ENCODE measurements around the gene ERGIC2. TPM values are rescaled to one million over a fixed set of nuclear protein-coding genes. Genes with fewer than 3 reads are reported as not detected.

The ERGIC2 gene
- polyA plus RNA-seq, 3 donors = 5.9 to 59.0 (median 52.7) TPM

- H2AFZ ChIP-seq (ENCODE audit: insufficient read depth, low read depth, low read length, poor library complexity, severe bottlenecking) = no peak overlapping the region
- intact Hi-C loops (cut with micrococcal nuclease) = no loop called here
These were observed 30.9 kb downstream of the ERGIC2 start for GRCh38 chr12:29350080-29350479.

DNA sequence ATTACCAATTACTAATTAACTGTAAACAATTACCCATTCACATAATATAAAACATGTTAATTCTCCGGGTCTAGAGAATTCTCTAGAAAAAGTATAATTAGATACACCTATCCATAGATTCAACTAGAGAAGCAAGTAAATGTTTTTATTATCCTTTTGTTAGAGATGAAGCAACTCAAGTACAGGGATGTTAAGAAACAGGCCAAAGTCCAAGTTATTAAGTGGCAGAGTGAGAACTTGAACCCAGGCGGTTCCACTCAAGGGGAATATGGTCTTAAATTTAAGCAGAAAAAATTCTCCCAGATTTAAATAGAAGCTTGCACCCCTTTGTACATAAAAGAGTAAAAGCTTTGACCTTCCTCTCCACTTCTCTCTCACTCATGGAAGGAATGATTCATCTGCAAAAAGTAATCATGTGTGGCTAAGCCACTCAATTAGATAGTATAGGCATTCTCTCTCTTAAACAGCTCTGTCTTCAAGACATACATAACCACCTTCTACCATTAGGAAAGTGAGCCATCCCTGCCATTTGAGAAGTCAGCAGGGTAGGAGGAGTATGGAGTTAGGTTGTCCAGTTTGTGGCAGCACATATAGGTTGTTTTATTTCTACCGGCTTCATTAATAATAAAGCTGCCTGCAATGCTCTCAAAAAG is 34.1 kb downstream of the ERGIC2 start:
- Histone ChIP-seq H3K9me3 (replicated peaks in 1 of 2; ENCODE audit: control insufficient read depth in 1 of 2, insufficient read depth in 1 of 2, low read length in 2 of 2) (no peaks in the 10 kb centered on the region), H3K9ac (ENCODE audit: insufficient read depth, low read length, poor library complexity, severe bottlenecking) (no peak overlapping the region), H3K79me2 (ENCODE audit: insufficient read depth, low read length) (no peaks in the 10 kb centered on the region), H4K20me1 (ENCODE audit: insufficient read depth, low read length) (no peaks in the 10 kb centered on the region), H3K36me3 (replicated peaks in 1 of 2; ENCODE audit: control insufficient read depth in 1 of 2, insufficient read depth in 2 of 2, low read length in 2 of 2) (peaks cover 45 to 70% of the 10 kb centered on the region in 2 donors), H3K4me2 (replicated peaks; ENCODE audit: extremely low read depth, low read length, poor library complexity, severe bottlenecking) (no peak overlapping the region), H3K4me1 (ENCODE audit: control insufficient read depth in 1 of 2, insufficient read depth in 2 of 2, low read length in 2 of 2) (no peaks in the 10 kb centered on the region), H3K4me3 (replicated peaks in 1 of 3; ENCODE audit: low read depth in 2 of 3, low read length in 3 of 3) (no peak overlapping the region), H3K27ac (ENCODE audit: low read depth in 1 of 2, low read length in 2 of 2) (no peak overlapping the region), H3K27me3 (ENCODE audit: control insufficient read depth in 2 of 2, insufficient read depth in 2 of 2, low read length in 2 of 2) (no peaks in the 10 kb centered on the region), H2AFZ (ENCODE audit: insufficient read depth, low read depth, low read length, poor library complexity, severe bottlenecking) (no peak overlapping the region)
- peaks cover 0 to 1% (median 0%) of the 10 kb centered on the region in 3 donors for H3K27me3 Mint-ChIP-seq (ENCODE audit: low read depth in 3 of 3)
- no peak overlapping the region for H3K4me3 Mint-ChIP-seq
- intact Hi-C loops (cut with micrococcal nuclease) = no loop called here
- no peak for TF ChIP-seq CTCF (IDR thresholded peaks at IDR 0.05)
- H3K27ac Mint-ChIP-seq = no peak overlapping the region
- WGBS (ENCODE audit: insufficient coverage) = no CpG with 5 or more reads among the region's 3 CpGs
- peaks cover 40 to 53% of the 10 kb centered on the region in 2 donors for H3K36me3 Mint-ChIP-seq
- no peak for DNase-seq
- H3K9me3 Mint-ChIP-seq = no peaks in the 10 kb centered on the region
- no peaks in the 10 kb centered on the region for H3K4me1 Mint-ChIP-seq

More at GRCh38 chr12:29350080-29350479, 30.9 kb downstream of the ERGIC2 start:
- H3K27ac Mint-ChIP-seq = no peak overlapping the region
- H3K4me1 ChIP-seq (ENCODE audit: control insufficient read depth in 1 of 2, insufficient read depth in 2 of 2, low read length in 2 of 2) = no peaks in the 10 kb centered on the region
- no peaks in the 10 kb centered on the region for H3K79me2 ChIP-seq (ENCODE audit: insufficient read depth, low read length)
- no peaks in the 10 kb centered on the region for H3K4me1 Mint-ChIP-seq
- peaks cover 29 to 40% of the 10 kb centered on the region in 2 donors for H3K36me3 Mint-ChIP-seq
- H3K4me3 Mint-ChIP-seq = no peak overlapping the region
- no peaks in the 10 kb centered on the region for H3K9me3 ChIP-seq (replicated peaks in 1 of 2; ENCODE audit: control insufficient read depth in 1 of 2, insufficient read depth in 1 of 2, low read length in 2 of 2)
- no peak for DNase-seq
- no peak overlapping the region for H3K4me3 ChIP-seq (replicated peaks in 1 of 3; ENCODE audit: low read depth in 2 of 3, low read length in 3 of 3)
- peaks cover 39 to 67% of the 10 kb centered on the region in 2 donors for H3K36me3 ChIP-seq (replicated peaks in 1 of 2; ENCODE audit: control insufficient read depth in 1 of 2, insufficient read depth in 2 of 2, low read length in 2 of 2)
- H3K27me3 ChIP-seq (ENCODE audit: control insufficient read depth in 2 of 2, insufficient read depth in 2 of 2, low read length in 2 of 2) = no peaks in the 10 kb centered on the region
- no peak overlapping the region for H3K27ac ChIP-seq (ENCODE audit: low read depth in 1 of 2, low read length in 2 of 2)
- no peak overlapping the region for H3K4me2 ChIP-seq (replicated peaks; ENCODE audit: extremely low read depth, low read length, poor library complexity, severe bottlenecking)
- TF ChIP-seq CTCF (IDR thresholded peaks at IDR 0.05) = no peak
- H3K9ac ChIP-seq (ENCODE audit: insufficient read depth, low read length, poor library complexity, severe bottlenecking) = no peak overlapping the region
- no peaks in the 10 kb centered on the region for H3K9me3 Mint-ChIP-seq
- H3K27me3 Mint-ChIP-seq (ENCODE audit: low read depth in 3 of 3) = peaks cover 0 to 1% (median 0%) of the 10 kb centered on the region in 3 donors
- no peaks in the 10 kb centered on the region for H4K20me1 ChIP-seq (ENCODE audit: insufficient read depth, low read length)

Measured in CD14-positive monocyte (primary cell).